HepG2 (cell line): ENCODE measurements around the gene B3GALNT2. TPM values are rescaled to one million over a fixed set of nuclear protein-coding genes. Genes with fewer than 3 reads are reported as not detected.

Experiments used
- ATAC-seq: fragments of 200-7000 bp; cut with Tn5 transposase; 3 replicates; pipeline ENCODE4 v1.9.1; 2020; ENCODE audit warnings: mild to moderate bottlenecking, moderate library complexity
- BruUV-seq: library from RNA; stranded (reverse); fragments of 400-500 nt; replicated peaks from 2 replicates; lab custom pipeline; 2021; lab: Mats Ljungman, UMichigan
- CTCF ChIA-PET: fragments of 300-600 bp; formaldehyde crosslinking; extraction: SDS; loops from one replicate; lab custom pipeline; 2021; ENCODE audit warnings: low total read pairs, inconsistent platforms, low intra/inter-chr PET ratio; lab: Yijun Ruan, JAX
- POLR2A ChIA-PET: fragments of 350-600 bp; sonication (Branson Sonifier 250); formaldehyde crosslinking; loops from one replicate; lab custom pipeline; 2020; ENCODE audit warnings: antibody characterized with exemption, inconsistent platforms; lab: Yijun Ruan, JAX
- DNase-seq: peaks from one replicate; pipeline ENCODE4 v3.0.0-alpha.2; 2015; ENCODE audit warnings: low spot score
- FAIRE-seq: peaks from 3 replicates; lab custom pipeline; 2011; peaks lifted over from hg19 to GRCh38; lab: Jason Lieb, UNC
- H2AFZ ChIP-seq: one replicate; pipeline ENCODE4 v1.6.1; 2011; ENCODE audit warnings: low read length, inconsistent platforms
- H3K27ac ChIP-seq: fragments of 300-600 bp; 3 replicates; pipeline ENCODE4 v1.8.0; 2011; ENCODE audit warnings: mixed run types, mild to moderate bottlenecking, mixed read lengths, low read length, inconsistent platforms; ENCODE audit not compliant: insufficient read depth; ENCODE audit errors: extremely low read length
- H3K27me3 ChIP-seq, 2 experiments: fragments of 200-600 bp in 1 of 2; 2 replicates in 1 of 2; 3 replicates in 1 of 2; pipeline versions ENCODE4 v1.6.0 to v1.8.0; 2011; ENCODE audit warnings: low read length in 2 of 2, mild to moderate bottlenecking in 2 of 2, moderate library complexity in 2 of 2, inconsistent platforms in 1 of 2; ENCODE audit not compliant: insufficient read depth in 2 of 2, control insufficient read depth in 1 of 2
- H3K36me3 ChIP-seq, 2 experiments: fragments of 200-600 bp in 1 of 2; replicated peaks in 1 of 2; 2 replicates in 1 of 2; 3 replicates in 1 of 2; pipeline versions ENCODE4 v1.5.1 to v1.8.0; 2011; ENCODE audit warnings: low read length in 2 of 2, inconsistent platforms in 1 of 2; ENCODE audit not compliant: insufficient read depth in 2 of 2, control insufficient read depth in 1 of 2
- H3K4me1 ChIP-seq: 2 replicates; pipeline ENCODE4 v1.5.1; 2012; ENCODE audit warnings: low read length, inconsistent platforms; ENCODE audit not compliant: insufficient read depth
- H3K4me2 ChIP-seq: 2 replicates; pipeline ENCODE4 v1.6.0; 2011; ENCODE audit warnings: low read depth, low read length, inconsistent platforms
- H3K4me3 ChIP-seq, 3 experiments: fragments of 200-600 bp in 1 of 3; sonication (generic), shearing (Covaris generic) in 1 of 3; replicated peaks in 1 of 3; 2 replicates each; pipeline ENCODE4 v1.5.1; 2011 to 2016; ENCODE audit warnings: low read length in 3 of 3, inconsistent platforms in 2 of 3, low read depth in 2 of 3, mild to moderate bottlenecking in 2 of 3, control low read depth in 1 of 3, mixed read lengths in 1 of 3; ENCODE audit not compliant: insufficient read depth in 1 of 3
- H3K79me2 ChIP-seq: one replicate; pipeline ENCODE4 v1.6.1; 2011; ENCODE audit warnings: low read length, inconsistent platforms; ENCODE audit not compliant: insufficient read depth
- H3K9ac ChIP-seq: 2 replicates; pipeline ENCODE4 v1.6.0; 2011; ENCODE audit warnings: mild to moderate bottlenecking, low read depth, low read length, inconsistent platforms; ENCODE audit not compliant: insufficient read depth
- H3K9me3 ChIP-seq: 2 replicates; pipeline ENCODE4 v1.5.1; 2012; ENCODE audit warnings: mild to moderate bottlenecking, low read length
- H4K20me1 ChIP-seq: 2 replicates; pipeline ENCODE4 v1.6.0; 2011; ENCODE audit warnings: inconsistent platforms, mild to moderate bottlenecking, low read length, moderate library complexity; ENCODE audit not compliant: insufficient read depth
- IRF2 ChIP-seq: IDR thresholded peaks from 2 replicates; pipeline ENCODE4 v1.6.1; 2018; ENCODE audit warnings: missing genetic modification reagents, missing compliant biosample characterization
- MAF1 ChIP-seq: sonication (generic); formaldehyde crosslinking; IDR thresholded peaks from 2 replicates; pipeline ENCODE4 v1.5.0; 2020; ENCODE audit warnings: missing genetic modification reagents, borderline replicate concordance
- MAFK ChIP-seq, 2 experiments: IDR thresholded peaks in 1 of 2; conservative IDR thresholded peaks in 1 of 2; 2 replicates each; pipeline ENCODE4 v1.6.1; 2011; ENCODE audit warnings: improper control_type of control experiment in 2 of 2, low read length in 2 of 2
- NONO ChIP-seq, 2 experiments: fragments of 450-650 bp in 1 of 2; sonication (generic) in 1 of 2; formaldehyde crosslinking in 1 of 2; IDR thresholded peaks in 1 of 2; conservative IDR thresholded peaks in 1 of 2; 2 replicates each; pipeline versions ENCODE4 v1.6.1 to v1.8.0; 2017 to 2022; ENCODE audit warnings: mild to moderate bottlenecking in 1 of 2, missing genetic modification reagents in 1 of 2, moderate library complexity in 1 of 2
- PRPF4 ChIP-seq: fragments of 200-400 bp; formaldehyde crosslinking; IDR thresholded peaks from 2 replicates; pipeline ENCODE4 v1.6.1; 2016; ENCODE audit warnings: low read length, low read depth; ENCODE audit not compliant: poor library complexity, severe bottlenecking
- ZBTB34 ChIP-seq: sonication (generic); formaldehyde crosslinking; IDR thresholded peaks from 2 replicates; pipeline ENCODE4 v1.8.0; 2022; ENCODE audit warnings: mild to moderate bottlenecking, missing genetic modification reagents
- ZZZ3 ChIP-seq: sonication (generic); formaldehyde crosslinking; IDR thresholded peaks from 2 replicates; pipeline ENCODE4 v1.4.0; 2020; ENCODE audit warnings: missing genetic modification reagents, mild to moderate bottlenecking, borderline replicate concordance
- WGBS: methylation state at CpG from one replicate; pipeline ENCODE4 v1.1.6; 2017; ENCODE audit warnings: low lambda C conversion rate; 5-methylcytosine and 5-hydroxymethylcytosine counted together
- in situ Hi-C: cut with HindIII; loops from 2 replicates; pipeline ENCODE4 v1.10.0; 2017; ENCODE audit warnings: low pct_unique_long_range_greater_than_20kb; ENCODE audit not compliant: extremely low pct_ligation_motif_present
- intact Hi-C: fragments of 100-400 bp; cut with micrococcal nuclease; formaldehyde crosslinking; loops from one replicate; pipeline ENCODE4 v1.10.0; 2022; ENCODE audit not compliant: unreplicated experiment
- polyA plus RNA-seq, 8 experiments: library from polyadenylated mRNA; depleted of rRNA in 3 of 8; stranded (reverse) in 7 of 8; unstranded in 1 of 8; fragments of >200 nt; fragmentation: Illumina TruSeq in 4 of 8; extraction: Trizol in 4 of 8; gene quantifications; 2 replicates each; pipeline versions ENCODE4 v1.2.1 to v1.2.3, GENCODE V29; 2011 to 2016; ENCODE audit warnings: low read depth in 4 of 8, missing spikeins in 1 of 8, mixed read lengths in 1 of 8; ENCODE audit not compliant: insufficient read depth in 1 of 8
- total RNA-seq, 5 experiments: library from RNA; depleted of rRNA; stranded (reverse); fragments of >200 nt; fragmentation: Illumina TruSeq; extraction: Trizol; gene quantifications; 2 replicates each; pipeline ENCODE4 v1.2.3, GENCODE V29; 2016; ENCODE audit warnings: low read depth in 1 of 5

The B3GALNT2 gene
- total and polyA plus RNA-seq, 2 of the 13 experiments (the other 11 are each of a cell fraction or from before 2014, with no cell fraction given): 16.5 to 28.9 TPM

- BruUV-seq: TSS peak; percentile 68
- intact Hi-C loops: no loop called here
- H2AFZ ChIP-seq: peak overlapping the region; percentile 34
- TF ChIP-seq MAF1 (CRISPR knock-in tag) (no peak), NONO (IDR thresholded peaks at IDR 0.05) (no peak), NONO (CRISPR knock-in tag; conservative IDR thresholded peaks at IDR 0.05) (no peak), PRPF4 (no peak)
- TF ChIP-seq, all 625 proteins: peak for 0
- FAIRE-seq: no peak
- peak overlapping the region; percentile 77 to 89 (median 84); a peak in 5 of 6 replicates for H3K4me3 ChIP-seq
- H3K4me2 ChIP-seq: peak overlapping the region; percentile 75
- in situ Hi-C loops: no loop called here
- no peak for DNase-seq
- no peaks in the 10 kb centered on the region; a peak in 1 of 5 replicates for H3K27me3 ChIP-seq
- no peaks in the 10 kb centered on the region for H3K9me3 ChIP-seq
- no peak for ATAC-seq
- 8% methylated on average over 5 of the region's 5 CpGs for WGBS
- H3K9ac ChIP-seq: peak overlapping the region; percentile 75
- H4K20me1 ChIP-seq: 0 out of 2 replicates have a peak, but pooled peaks cover 11% of the 10 kb centered on the region
- H3K4me1 ChIP-seq: peaks cover 46% of the 10 kb centered on the region
- ChIA-PET CTCF (no interaction called here), POLR2A (no interaction called here)
- H3K27ac ChIP-seq: peak overlapping the region; percentile 98
- H3K36me3 ChIP-seq: no peaks in the 10 kb centered on the region
- H3K79me2 ChIP-seq: peaks cover 57% of the 10 kb centered on the region
These were observed 1.4 kb downstream of the B3GALNT2 start for GRCh38 chr1:235502601-235503402.

DNA sequence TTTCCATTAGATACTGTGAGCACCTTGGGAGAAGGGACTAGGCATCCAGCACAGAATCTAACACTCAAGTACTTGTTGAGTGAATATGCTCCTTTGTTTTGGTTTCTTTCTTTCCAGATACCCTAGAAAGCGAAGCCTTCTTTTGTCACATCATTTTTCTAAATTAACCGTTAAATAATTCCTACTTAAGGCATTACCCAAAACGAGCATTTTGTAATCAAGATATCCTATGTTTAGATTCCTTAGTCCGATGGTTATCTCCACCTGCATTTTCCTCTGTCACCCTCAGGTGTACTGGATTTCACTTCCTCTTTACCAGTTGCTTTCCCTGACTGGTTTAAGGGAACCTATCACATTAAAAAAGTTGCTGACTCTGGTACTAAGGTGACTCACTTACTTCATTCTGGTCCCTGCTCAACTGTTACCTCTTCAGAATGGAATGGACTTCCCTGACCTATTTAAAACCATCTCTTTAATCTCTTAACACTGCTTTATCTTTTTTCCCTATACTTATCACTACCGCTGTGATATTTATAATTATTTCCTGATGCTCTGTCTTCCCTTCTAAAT, 3.2 kb downstream of the B3GALNT2 start:
- H3K4me3 ChIP-seq: no peak overlapping the region

More for the DNA sequence above, 3.2 kb downstream of the B3GALNT2 start:
- Histone ChIP-seq H3K79me2 (peaks cover 68% of the 10 kb centered on the region), H2AFZ (no peak overlapping the region), H3K27me3 (no peaks in the 10 kb centered on the region; a peak in 1 of 5 replicates), H3K27ac (no peak overlapping the region)
- ChIA-PET POLR2A (no interaction called here), CTCF (no interaction called here)
- TF ChIP-seq IRF2 (CRISPR knock-in tag) (no peak), MAFK (conservative IDR thresholded peaks at IDR 0.05 in 1 of 2, IDR thresholded peaks at IDR 0.05 in 1 of 2; ENCODE audit: low read length in 2 of 2) (0 out of 4 replicates have a peak, but pooled peaks of 1 of the 2 experiments have one; percentile 16), ZBTB34 (CRISPR knock-in tag) (no peak), ZZZ3 (CRISPR knock-in tag) (no peak)
- TF ChIP-seq, all 625 proteins: peak for 1
- Histone ChIP-seq H3K9me3 (no peaks in the 10 kb centered on the region), H3K4me2 (no peak overlapping the region), H4K20me1 (0 out of 2 replicates have a peak, but pooled peaks cover 11% of the 10 kb centered on the region), H3K36me3 (no peaks in the 10 kb centered on the region), H3K4me1 (peaks cover 29% of the 10 kb centered on the region), H3K9ac (no peak overlapping the region)
- ATAC-seq (no peak), DNase-seq (no peak), FAIRE-seq (no peak)
- WGBS: 95% methylated on average over 5 of the region's 5 CpGs
- no TSS peak for BruUV-seq
- in situ Hi-C loops: no loop called here
- intact Hi-C loops: no loop called here
